NCI-H2171 (cell line): ENCODE results near the gene NRXN3.

Experiments used
- DNase-seq: peaks from one replicate; lab custom pipeline; 2025; lab: John Stamatoyannopoulos, UW

NRXN3 gene

GRCh38 chr14:78319887-78320635, 149.9 kb downstream of the NRXN3 start:
- peak; percentile 97 for DNase-seq

- DNase-seq = no peak
These were observed 154.2 kb downstream of the NRXN3 start for GRCh38 chr14:78324353-78324752.

- no peak for DNase-seq
These were observed 155.7 kb downstream of the NRXN3 start for GRCh38 chr14:78325911-78326310.

- peak; percentile 63 for DNase-seq
These were observed 157.5 kb downstream of the NRXN3 start for GRCh38 chr14:78327426-78328221.

GRCh38 chr14:78329371-78329770, 159.2 kb downstream of the NRXN3 start:
- peak; percentile 41 for DNase-seq

- DNase-seq = no peak
These were observed 165.4 kb downstream of the NRXN3 start for GRCh38 chr14:78335531-78335930.

- DNase-seq = peak; percentile 35
These were observed 170.1 kb downstream of the NRXN3 start for GRCh38 chr14:78340250-78340649.

- DNase-seq = no peak
These were observed 171.7 kb downstream of the NRXN3 start for GRCh38 chr14:78341827-78342389.

GRCh38 chr14:78342879-78343278, 172.7 kb downstream of the NRXN3 start:
- DNase-seq = no peak

GRCh38 chr14:78344290-78344689, 174.1 kb downstream of the NRXN3 start:
- DNase-seq = no peak

- no peak for DNase-seq
These were observed 175.1 kb downstream of the NRXN3 start for GRCh38 chr14:78345131-78345744.

- no peak for DNase-seq
These were observed 176.6 kb downstream of the NRXN3 start for GRCh38 chr14:78346747-78347146.

GRCh38 chr14:78355109-78355508, 184.9 kb downstream of the NRXN3 start:
- DNase-seq = no peak

- DNase-seq = no peak
These were observed 186.2 kb downstream of the NRXN3 start for GRCh38 chr14:78356391-78356790.

GRCh38 chr14:78358591-78358990, 188.4 kb downstream of the NRXN3 start:
- DNase-seq = no peak

- no peak for DNase-seq
These were observed 189.4 kb downstream of the NRXN3 start for GRCh38 chr14:78359581-78359980.

GRCh38 chr14:78363008-78363407, 192.8 kb downstream of the NRXN3 start:
- DNase-seq = peak; percentile 19

- no peak for DNase-seq
These were observed 197.2 kb downstream of the NRXN3 start for GRCh38 chr14:78367355-78367754.

- no peak for DNase-seq
These were observed 212.9 kb downstream of the NRXN3 start for GRCh38 chr14:78383060-78383459.

GRCh38 chr14:78398216-78398615, 228.0 kb downstream of the NRXN3 start:
- DNase-seq = no peak

- no peak for DNase-seq
These were observed 229.2 kb downstream of the NRXN3 start for GRCh38 chr14:78399316-78399889.

GRCh38 chr14:78401866-78402265, 231.7 kb downstream of the NRXN3 start:
- DNase-seq = no peak
